RPMI7951 (cell line): ENCODE data around the gene GMDS. TPM values are rescaled to one million over a fixed set of nuclear protein-coding genes. Genes with fewer than 3 reads are reported as not detected.
"Not testable (repeated sequence)": the region's sequence is repeated elsewhere in the genome, so short reads cannot be mapped to it uniquely, and the experiment has no call there.

Experiments
- DNase-seq: peaks from one replicate; pipeline ENCODE4 v3.0.0-alpha.2; 2012; ENCODE audit warnings: low read depth
- total RNA-seq: library from RNA; depleted of rRNA; stranded (reverse); fragments of >200 nt; shearing (Covaris generic); gene quantifications from 2 replicates; pipeline ENCODE4 v1.2.3, GENCODE V29; 2014

Gene GMDS
- total RNA-seq, 1 experiment from 2014 or later = 7.4 TPM

DNA sequence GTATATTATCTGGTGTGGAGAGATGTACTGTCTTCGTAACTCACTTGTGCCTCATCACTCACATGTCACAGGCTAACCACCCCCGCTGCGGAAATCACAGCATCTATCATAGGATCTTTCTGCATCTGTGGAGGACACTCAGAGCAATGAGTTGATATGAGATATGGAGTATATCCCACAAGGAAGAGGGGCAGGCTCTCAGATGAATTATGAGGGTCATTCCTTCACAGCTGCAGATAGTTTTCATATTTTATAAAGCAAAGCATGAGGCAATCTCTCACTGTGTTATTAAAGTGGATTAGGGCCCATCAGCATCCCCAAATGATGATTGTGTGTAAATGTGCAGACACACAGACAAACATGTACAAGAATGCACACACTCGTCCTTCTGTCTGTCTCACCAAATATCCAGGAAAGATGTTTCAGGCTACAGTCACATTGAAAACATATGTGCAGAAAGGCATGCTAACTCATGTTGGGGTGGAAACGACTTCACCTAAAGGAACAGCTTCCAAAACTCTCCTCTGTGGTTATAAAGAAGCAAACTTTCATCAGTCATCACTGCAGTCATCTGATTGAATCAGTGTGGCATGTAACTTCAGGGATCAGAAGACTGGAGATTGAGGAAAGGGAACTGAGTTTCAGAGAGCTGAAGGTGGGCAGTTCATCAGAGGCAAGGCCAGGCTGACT is 471.0 kb downstream of the GMDS start:
- no peak for DNase-seq

DNA sequence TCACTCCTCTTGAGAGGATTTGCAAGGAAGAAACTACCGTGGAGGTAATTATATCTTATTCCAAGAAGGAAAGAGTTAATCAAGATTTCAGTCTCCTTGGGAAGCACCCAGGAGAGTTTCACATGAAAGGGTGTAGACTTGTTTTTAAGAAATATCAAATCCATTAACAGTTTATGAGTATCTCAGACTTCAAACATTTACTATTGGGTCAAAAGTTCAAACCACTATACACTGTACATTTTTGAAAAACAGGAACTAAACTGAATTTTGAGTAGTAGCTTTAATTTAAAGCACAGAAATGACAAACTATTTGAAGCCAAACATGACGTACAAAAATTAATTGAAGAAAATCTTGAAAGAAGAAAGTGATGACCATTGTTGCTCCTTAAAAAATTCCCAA is 471.7 kb downstream of the GMDS start:
- no peak for DNase-seq

DNA sequence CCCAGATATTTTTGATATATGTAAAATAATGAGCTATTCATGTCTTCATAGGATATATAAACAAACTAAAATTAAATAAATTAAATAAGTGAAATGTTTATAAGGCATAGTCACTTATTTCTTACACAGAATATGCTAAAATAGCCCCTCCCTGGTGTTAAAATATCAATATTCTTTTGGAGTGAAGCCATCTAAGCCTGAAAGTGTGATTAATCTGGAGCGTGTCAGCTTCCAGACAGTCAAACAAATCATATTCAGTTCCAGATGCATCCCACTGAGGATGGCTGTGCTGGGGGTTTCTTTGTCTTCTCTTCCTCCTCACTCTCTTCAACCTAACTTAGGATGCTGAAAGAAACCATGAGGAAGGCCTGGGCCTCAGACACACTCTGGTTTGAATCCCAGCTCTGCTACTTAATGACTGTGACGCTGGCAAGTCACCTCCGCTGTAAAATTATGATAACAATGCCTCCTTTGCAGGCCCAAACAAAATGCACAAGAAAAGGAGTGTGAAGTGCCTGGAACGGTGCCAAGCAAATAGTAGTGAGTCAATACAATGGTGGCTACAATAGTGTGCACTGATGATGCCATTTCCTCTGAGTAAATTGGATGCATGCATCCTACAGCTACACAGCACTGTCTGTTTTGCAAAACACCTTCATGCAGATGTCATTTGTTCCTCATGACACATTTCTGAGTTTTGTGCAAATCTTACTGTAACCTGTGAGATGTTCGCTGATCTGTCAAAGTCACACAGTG is 474.3 kb downstream of the GMDS start:
- peak; percentile 47 for DNase-seq

DNA sequence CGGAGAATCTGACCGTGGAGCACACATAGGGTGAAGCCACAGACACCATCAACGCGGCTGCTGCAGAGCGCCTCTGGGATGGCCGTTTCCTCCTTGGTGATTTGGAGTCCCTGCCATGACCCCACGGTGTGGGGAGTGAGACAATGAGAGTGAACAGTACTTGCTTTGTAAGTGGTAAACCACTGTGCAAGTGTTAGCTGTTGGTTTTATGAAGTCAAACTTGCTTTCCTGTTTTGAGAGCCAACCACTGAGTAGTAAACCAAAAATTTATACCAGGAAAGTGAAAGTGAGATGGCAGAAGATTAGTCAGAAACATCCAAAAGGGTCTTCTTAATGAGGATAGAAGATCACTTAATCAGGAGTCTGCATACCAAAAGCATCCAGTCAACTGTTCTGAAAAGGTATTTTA is 475.0 kb downstream of the GMDS start:
- peak; percentile 58 for DNase-seq

DNA sequence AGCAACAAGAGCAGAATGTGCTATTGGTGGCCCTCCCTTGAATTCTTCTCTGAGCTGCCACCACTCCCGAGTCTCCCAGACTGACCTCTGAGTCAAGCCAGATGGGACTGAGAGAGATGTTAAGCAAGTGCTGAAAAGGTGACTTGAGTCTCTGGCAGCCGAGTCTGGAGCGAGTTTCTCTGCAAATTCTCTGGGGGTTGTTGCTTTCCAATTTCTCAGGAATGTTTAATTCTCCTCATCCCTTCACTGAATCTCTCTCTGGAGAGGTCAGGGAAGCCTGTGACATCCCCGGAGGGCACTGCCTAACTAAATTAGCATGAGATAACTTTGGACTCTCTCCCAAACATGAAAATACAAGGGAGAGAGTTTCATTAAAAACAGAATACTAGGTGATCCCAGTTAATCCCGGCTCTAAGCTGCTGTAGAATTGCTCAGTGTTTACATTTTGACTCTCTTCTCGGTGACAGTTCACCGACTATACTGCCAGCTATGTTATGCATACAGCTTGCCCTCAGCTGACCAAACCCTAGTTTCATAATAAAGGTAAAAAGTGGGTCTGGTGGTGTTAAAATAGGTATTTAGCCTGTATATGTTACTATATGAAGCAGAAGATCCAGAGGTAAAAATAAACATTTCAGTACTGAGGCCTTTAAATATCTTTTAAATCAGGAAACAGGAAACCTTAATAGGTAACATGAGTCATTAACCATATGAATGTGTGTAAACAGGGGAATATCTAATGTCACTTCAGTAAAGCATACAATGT is 477.7 kb downstream of the GMDS start:
- DNase-seq = peak; percentile 78

DNA sequence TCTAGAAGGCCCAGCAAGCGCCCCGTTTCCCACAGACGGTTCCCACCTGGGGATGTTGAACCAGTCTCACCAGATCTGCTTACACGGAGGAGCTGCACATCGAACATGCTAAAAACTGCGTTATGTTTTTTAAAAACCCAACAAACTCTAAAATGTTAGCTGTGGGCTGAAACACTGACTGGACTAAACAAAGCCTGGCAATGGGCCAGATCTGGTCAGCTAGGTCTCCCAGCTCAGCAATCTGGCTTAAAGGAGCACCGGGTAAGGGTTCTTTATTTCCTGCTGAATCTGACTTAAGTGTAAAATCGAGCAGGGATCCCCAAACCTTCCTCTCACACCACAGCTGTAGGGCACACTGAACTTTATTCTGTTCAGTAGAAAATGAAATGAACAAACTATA is 478.8 kb downstream of the GMDS start:
- peak; percentile 49 for DNase-seq

DNA sequence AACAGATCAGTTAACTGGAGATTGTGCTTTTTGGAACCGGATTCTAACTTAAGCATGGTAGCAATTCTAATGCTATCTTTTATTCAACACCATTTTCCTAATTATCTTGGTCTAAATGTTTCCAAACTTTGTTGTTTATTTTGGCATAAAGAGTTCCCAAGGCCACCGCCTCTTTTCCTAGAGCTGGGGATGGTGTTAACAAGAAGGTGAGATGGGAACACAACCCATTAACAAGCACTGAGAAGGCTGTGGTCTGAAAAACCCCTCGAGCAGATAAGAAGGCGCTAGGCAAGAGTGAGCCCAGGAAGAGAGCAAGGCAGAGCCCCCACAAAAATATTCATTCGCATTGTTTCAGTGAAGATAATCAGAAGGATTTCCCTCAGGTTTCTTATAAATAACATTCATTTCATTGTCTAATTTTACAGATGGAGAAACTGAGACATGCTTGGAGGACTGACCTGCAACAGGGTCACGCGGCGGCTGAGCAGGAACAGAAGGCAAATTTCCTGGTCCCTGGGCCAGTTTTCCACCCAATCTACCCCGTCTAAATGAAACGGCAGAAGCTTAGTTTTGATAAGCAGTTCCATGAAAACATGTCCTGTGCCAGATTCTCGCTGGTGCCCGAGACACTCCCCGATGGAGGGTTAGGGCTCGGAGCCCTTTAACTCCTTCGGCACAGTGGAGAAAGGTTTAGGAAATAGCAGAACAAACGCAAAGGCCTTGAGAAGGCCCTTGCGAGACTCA is 480.1 kb downstream of the GMDS start:
- no peak for DNase-seq

DNA sequence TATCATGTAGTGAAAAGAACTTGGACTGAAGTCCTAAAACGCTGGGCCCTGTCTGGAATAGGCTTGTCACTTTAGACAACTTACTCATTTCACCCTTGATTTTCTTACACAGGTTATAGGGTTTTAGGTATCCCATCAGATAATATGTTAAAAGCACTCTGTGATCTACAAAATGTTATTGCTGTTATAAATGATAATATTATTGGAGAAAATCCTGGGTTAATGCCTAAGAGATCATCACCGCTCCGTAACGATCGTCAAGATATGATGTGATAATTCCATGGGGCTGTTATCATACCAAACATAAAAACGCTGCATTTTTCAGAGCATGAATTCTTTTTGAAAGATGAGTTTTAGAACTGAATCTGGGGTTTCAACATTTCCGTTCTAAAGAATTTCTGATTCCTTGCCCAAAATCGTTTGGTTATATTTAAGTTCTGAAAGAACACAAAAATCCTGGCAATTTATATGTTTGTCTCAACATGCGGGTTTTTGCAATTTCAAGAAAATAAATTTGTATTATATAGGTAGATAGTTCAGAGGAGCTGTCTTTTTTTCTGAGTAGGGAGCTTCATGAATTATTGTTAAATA is 480.9 kb downstream of the GMDS start:
- no peak for DNase-seq

DNA sequence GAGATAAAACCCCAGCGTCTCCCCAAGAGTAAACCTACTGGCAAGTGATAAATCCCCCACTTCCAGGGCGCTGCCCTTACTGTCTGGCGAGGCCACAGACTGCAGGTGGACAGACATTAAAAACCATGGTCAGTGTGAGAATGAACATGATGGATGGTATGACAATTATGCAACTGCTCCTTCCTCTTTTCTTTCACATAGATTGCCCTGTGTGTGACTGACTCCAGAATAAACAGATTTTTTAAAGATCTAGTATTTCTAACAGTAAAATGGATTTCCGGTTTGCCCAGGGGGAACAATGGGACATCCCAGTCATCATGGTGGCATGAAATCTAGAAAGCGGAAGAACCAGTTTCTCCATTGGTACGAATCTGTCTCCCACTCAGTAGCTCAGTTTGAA is 482.0 kb downstream of the GMDS start:
- no peak for DNase-seq

DNA sequence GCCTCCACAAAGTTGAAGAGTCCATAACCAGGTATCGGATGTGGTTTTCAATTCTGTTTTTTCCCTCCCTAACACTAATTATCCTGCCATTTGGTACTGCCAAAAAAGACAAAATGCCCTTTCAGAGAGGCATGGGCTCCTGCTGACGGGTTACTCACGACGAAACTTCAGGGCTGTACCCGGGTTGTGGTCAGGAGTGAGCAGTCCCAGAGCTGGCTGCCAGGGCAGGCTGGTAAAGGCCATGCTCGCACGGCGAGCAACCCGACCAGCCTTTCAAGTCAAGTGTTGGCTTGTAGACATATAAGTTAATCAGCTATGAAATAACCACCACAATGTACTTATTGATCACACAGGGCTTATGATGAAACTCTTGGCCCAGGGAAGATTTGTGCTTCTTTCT is 483.2 kb downstream of the GMDS start:
- DNase-seq = peak; percentile 62

DNA sequence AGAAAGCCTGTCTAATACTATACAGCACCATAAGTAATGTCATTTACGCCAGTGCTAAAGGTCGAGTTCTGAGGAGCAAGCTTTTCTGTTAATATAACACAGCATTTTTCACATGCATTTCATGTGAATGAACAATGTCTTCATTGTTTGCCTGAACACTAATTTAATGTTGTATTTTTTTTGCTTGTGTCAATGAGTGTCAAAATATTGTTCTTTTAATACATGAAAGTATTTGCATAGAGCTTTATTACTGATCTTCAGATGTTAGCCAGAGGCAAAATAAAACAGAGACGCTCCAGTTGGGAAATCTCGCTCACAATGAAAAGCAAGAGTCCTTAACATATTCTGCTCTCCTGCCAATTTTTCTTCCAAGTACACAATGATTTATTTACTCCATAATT is 483.9 kb downstream of the GMDS start:
- peak; percentile 31 for DNase-seq

DNA sequence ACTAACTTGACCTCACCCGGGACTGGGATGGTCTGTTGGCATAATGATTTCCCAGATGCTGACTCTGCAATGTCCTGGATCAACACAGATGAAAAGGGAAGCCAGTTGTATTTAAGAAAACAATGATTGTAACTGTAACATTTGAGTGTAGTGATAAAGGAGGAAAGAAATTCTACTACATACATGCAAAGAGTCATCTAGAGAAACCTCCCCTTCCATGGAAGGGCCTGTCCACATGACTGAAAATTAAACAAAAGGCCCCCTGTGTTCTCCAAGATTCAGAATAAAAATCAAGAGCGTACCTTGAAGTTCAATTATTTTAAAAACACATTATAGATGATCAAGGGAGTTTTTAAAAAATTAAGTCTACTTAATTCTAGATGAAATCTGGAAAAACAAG is 484.5 kb downstream of the GMDS start:
- DNase-seq = no peak

DNA sequence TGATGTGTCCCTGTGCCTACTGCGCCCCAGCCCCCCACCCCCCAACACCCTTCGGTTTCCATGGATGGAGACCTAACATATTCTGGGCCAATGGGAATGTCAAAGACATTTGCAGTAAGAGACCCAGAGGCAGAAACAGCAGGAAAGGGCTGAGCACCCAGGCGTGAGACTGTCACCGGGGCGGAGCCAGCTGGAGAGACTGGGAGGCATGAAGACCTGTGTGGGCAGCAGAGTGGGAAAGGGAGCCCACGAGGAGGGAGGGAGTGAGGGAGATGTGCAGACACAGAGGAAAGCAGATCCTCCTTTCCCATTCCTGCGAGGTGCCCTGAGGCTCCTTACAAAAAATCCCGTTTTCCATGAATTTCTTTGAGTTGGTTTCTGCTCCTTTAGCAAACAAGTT is 485.5 kb downstream of the GMDS start:
- DNase-seq = no peak

DNA sequence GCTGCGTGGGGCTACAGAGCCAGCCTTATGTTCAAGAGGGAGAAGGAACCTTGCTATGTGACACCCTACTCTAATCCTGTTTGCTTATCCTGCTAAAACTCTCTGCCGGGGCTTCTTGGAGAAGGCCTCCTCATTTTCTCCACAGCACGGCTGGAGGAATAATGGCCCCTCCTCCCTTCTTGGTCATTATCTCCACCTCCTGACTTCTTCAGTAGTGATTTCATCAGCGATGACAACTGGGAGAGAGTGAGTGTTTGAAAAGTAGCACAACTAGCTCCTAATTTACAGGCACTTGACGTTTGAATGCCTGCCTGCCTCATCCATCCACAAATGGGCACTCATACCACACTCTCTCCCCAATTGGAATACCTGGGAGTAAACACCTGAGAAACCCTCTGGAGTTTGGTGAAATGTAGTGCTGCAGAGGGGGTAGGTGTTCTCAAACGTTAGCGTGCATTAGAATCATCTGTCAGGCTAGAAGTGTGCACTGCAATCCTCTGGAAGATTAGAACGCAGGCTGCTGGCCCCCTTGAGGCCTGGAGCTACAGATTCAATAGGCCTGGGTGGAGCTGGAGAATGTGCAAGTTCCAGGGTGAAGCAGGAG is 487.2 kb downstream of the GMDS start:
- no peak for DNase-seq

DNA sequence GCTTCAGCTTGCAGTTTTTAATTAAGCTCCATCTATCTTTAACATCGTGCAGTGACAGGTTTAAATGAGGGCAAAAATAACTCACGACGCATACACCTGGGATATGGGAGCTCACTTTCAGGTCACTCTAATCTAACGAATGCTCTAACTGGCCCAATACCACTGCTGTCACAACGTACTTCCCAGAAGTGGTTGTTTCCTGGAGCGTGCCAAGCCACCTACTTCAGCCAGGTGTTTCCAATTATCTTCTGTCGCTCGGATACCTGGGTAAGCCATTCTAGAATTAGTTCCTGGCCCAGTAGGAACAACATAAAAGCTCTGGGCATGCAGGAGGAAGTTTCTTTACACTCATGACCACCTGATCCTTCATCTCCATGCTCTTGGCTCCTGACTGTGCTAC is 488.3 kb downstream of the GMDS start:
- no peak for DNase-seq

DNA sequence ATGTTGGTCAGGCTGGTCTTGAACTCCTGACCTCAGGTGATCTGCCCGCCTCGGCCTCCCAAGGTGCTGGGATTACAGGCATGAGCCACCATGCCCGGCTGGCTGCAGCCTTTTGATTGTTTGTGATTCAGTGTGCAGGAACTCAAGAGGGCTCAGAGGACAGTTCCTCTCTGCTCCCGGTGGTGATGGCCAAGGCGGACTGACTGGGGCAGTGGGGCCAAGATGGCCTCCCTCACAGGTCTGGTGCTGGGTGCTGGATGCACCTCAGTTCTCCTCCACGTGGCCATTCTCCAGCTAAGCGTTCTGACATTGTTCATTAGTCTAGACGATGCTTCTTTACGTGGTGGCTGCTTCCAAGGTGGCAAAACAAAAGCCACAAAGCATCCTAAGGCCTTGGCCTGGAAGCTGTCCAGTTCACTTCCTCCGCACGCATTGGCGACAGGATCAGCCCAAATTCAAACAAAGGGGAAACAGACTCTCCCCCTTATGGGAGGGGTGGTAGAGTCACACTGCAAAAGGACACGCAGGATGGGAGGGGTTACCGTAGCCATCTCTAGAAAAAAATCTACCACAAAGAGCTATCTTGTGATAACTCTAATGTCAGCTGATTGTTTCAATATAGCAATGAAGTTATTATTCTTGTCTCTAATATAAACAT is 488.8 kb downstream of the GMDS start:
- DNase-seq = no peak

DNA sequence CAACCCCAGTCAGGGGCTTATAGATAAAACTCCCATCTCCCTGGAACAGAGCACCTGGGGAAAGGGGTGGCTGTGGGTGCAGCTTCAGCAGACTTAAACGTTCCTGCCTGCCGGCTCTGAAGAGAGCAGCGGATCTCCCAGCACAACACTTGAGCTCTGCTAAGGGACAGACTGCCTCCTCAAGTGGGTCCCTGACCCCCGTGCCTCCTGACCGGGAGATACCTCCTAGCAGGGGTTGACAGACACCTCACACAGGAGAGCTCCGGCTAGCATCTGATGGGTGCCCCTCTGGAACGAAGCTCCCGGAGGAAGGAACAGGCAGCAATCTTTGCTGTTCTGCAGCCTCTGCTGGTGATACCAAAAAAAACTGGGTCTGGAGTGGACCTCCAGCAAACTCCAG is 494.3 kb downstream of the GMDS start:
- DNase-seq = not testable (repeated sequence)

DNA sequence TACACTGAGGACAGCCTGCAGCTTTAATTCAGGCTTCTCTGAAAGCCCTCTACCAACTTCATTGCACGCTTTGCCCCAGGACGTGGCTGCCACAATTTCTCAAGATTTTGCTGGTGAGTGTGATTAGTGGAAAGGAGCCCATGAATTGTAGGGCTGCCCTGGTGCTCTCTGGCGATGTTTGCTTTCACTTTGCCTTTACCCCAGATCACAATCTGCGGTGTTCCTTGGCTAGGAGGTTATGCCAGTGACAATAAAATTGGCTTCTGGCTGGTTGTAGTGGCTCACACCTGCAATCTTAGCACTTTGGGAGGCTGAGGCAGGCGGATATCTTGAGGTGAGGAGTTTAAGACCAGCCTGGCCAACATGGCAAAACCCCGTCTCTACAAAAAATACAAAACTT is 496.4 kb downstream of the GMDS start:
- no peak for DNase-seq

DNA sequence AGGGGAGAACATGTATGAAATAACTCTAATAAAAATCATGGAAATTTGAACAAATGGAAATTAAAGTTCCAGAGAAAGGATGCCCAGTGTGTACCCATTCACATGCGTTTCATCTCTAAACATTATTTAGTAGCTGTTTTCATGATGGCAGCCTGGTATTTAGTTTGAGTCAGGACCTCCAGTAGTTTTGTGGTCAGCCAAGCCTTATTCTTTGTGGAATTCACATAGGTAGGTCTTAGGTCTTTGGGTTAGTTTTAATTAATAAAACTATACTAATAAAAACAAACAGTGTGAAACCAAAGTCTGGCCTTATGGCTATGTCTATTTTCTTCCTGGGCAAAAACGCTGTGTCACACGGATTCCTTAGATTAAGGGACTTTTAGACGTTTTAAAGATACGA is 497.9 kb downstream of the GMDS start:
- DNase-seq = no peak

DNA sequence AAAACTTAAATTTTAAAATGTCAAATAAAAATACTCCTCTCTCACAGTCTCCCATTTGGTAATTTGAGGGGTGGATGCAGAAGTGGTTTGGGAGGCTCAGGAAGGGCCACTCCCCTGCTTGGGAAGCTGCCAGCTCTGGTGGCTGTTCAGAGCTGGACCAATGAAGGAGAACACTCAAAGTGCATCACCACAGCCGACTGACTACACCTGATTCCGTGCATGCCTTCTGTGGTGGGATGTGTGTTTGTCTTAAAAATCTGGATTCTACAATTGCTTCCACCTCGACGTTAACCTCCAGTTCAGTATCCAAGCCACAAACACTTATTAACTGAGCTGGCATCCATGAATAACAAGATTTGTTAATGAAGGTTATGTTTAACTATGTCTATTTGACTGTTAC is 498.4 kb downstream of the GMDS start:
- no peak for DNase-seq

DNA sequence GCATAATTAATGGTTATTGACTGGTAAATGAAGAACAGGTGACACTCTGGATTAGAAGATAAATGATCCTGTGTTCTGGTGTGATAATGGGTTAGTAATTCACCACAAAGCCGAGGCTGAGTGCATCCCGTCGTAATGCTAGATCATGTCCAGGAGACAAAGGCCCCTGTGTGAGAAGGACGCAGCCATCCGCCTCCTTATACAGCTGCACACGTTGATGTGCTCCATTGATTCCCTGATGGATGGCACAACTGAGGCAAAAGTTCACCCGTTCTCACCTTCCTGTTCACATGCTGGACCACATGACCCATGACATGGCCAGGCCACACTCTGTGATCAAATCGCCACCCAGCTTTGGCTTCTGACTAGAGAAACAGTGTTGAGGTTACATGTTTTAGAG is 499.6 kb downstream of the GMDS start:
- DNase-seq = no peak
